GM12801 (cell line): ENCODE data around the gene MRPL16.

Experiments
- CTCF ChIP-seq: IDR thresholded peaks from one replicate; pipeline ENCODE4 v1.5.1; 2011; ENCODE audit warnings: control low read depth; ENCODE audit not compliant: insufficient read length; ENCODE audit errors: extremely low read depth

MRPL16 gene

DNA sequence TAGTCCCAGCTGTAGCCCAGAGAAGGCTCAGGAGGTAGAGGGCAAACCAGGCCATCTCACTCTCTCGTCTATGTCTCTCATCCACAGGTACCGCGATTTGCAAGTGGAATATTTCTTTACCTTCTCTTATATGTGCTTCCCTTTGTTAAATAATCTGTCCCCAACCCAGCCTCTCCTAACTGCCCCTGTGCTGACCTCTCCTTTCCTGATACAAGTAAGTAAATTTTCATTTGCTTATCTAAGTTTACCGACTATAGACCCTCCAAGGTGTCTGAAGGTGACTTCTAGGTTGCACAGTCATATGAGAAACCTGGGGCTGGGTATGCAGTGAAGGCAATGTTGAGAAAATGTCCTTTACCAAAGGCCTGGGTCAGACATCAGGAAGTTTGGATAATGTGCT, 34.8 kb upstream of the MRPL16 start, which contains the start of gene CBLIF:
Gene CBLIF, minus strand, starts transcription at position 101 of the 400 bp plus-strand sequence. Its CDS starts 46 bp downstream, at position 55.
- TF ChIP-seq CTCF = no peak

DNA sequence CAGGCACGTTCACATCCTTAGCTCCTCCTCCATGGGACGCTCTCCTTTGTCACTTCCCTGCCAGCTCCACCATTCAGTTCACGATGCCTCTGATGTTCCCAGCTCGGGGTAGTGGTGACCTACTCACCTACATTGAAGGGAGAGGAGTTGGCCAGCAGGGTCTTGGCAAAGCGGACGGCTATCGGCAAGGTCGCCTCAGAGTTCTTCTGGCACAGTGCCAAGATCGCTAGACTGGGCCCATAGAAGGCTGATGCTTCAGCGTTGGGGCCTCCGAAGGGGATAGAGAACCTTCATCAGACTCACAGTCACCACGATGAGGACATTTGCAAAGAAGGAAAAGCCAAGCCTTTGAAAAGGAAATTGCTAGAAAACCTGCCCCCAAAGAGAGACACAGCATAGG, 31.7 kb upstream of the MRPL16 start:
- TF ChIP-seq CTCF = no peak

DNA sequence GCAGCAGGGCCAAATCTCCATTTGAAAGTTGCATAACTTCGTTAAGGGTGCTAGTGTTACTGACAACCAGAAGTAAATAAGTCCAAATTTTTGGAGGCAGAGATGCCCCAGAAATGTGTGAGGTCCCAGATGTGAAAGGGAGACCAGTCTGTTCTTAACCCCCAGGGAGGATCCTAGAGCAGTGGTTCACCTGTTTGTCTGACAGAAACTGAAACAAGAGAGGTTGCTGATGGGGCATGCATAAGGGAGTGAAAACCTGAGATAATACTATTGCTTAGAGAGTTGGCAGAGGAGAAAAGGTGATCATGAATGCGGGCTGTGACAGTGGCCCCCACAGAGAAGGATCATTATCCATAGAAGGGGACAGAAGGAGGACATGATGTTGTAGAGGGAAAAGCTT, 30.9 kb upstream of the MRPL16 start:
- no peak for TF ChIP-seq CTCF

DNA sequence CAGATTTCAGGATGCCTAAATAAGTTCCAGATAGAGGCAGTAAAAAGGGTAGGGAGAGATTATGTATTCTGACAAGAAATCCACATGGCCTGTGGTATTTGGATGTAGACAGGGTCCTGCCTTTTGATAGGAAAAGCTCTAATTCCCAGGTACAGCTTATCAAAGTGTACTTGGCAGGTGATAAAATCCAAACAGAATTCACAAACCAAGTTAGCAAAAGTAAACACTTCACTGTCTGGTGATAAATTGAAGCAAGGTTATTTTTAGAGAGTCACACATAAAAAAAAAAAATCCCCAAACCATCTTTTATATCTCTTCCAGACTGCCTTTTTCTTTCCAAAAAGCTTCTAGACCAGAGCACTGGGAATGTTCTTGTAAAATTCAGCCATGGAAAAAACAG, 29.0 kb upstream of the MRPL16 start:
- no peak for TF ChIP-seq CTCF

- no peak for TF ChIP-seq CTCF
These were observed 23.0 kb upstream of the MRPL16 start for GRCh38 chr11:59833602-59834001.

DNA sequence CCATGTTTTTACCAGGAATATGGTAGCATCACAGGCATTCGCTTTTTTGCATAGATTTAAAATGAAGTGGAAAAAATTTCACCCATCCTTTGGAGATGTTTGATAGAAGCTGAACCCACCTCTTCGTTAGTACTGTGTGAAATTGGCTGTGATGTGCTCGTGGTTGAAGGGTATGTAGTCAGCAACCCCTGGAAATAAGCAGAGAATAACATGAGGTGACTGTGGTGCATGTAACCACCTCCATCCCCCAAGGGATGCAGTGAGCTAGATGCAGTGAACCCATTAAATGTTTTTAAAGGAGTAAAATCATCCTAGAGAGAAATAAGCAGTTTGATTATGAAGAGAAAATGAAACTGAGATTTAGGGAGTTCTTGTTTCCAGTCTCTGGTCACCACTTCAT, 18.8 kb upstream of the MRPL16 start:
- TF ChIP-seq CTCF = no peak

- TF ChIP-seq CTCF = no peak
These were observed 12.5 kb upstream of the MRPL16 start for GRCh38 chr11:59822989-59823566.
